Measurements from ENCODE around the gene MAP1S. TPM values are rescaled to one million over a fixed set of nuclear protein-coding genes. Genes with fewer than 3 reads are reported as not detected.

Gene MAP1S
- total RNA-seq, 6 experiments from 2014 or later: 11.1 to 31.3 (median 14.9) TPM

GRCh38 chr19:17735410-17735809, 16.1 kb downstream of the MAP1S start:
- intact Hi-C loops (cut with DNase I): no loop called here
- H3K36me3 ChIP-seq: peaks cover 0 to 22% (median 3%) of the 10 kb centered on the region in 4 donors
- no peak overlapping the region for H3K4me3 ChIP-seq
- H3K9me3 ChIP-seq: no peaks in the 10 kb centered on the region
- ATAC-seq: no peak
- no peaks in the 10 kb centered on the region for H3K4me1 ChIP-seq
- TF ChIP-seq POLR2A (IDR thresholded peaks at IDR 0.05): no peak
- H3K27me3 ChIP-seq: no peaks in the 10 kb centered on the region
- no peak for DNase-seq
- WGBS (ENCODE audit: insufficient coverage, low coverage, low lambda C conversion rate, missing lambda C conversion rate): 90% methylated on average over 2 of the region's 5 CpGs
- no peak overlapping the region for H3K27ac ChIP-seq

GRCh38 chr19:17737690-17738153, 18.4 kb downstream of the MAP1S start:
- Histone ChIP-seq H3K4me1 (no peaks in the 10 kb centered on the region), H3K27ac (no peak overlapping the region), H3K4me3 (no peak overlapping the region), H3K36me3 (peaks cover 0 to 18% (median 3%) of the 10 kb centered on the region in 4 donors), H3K27me3 (no peaks in the 10 kb centered on the region), H3K9me3 (no peaks in the 10 kb centered on the region)
- intact Hi-C loops (cut with DNase I): no loop called here
- no peak for TF ChIP-seq CTCF (IDR thresholded peaks at IDR 0.05)
- TF ChIP-seq POLR2A (IDR thresholded peaks at IDR 0.05): no peak
- no peak for DNase-seq
- WGBS (ENCODE audit: insufficient coverage, low coverage, low lambda C conversion rate, missing lambda C conversion rate): 89% methylated on average over 7 of the region's 7 CpGs
- no peak for ATAC-seq

GRCh38 chr19:17739121-17739875, 20.0 kb downstream of the MAP1S start:
- DNase-seq: no peak
- peak; percentile 9 to 49 (median 48) for ATAC-seq
- H3K4me3 ChIP-seq: no peak overlapping the region
- 71% methylated on average over 9 of the region's 18 CpGs for WGBS (ENCODE audit: insufficient coverage, low coverage, low lambda C conversion rate, missing lambda C conversion rate)
- no peaks in the 10 kb centered on the region for H3K4me1 ChIP-seq
- no peaks in the 10 kb centered on the region for H3K9me3 ChIP-seq
- H3K27ac ChIP-seq: no peak overlapping the region
- intact Hi-C loops (cut with DNase I): no loop called here
- TF ChIP-seq POLR2A (IDR thresholded peaks at IDR 0.05) (no peak), CTCF (IDR thresholded peaks at IDR 0.05) (no peak)
- peaks cover 0 to 10% (median 0%) of the 10 kb centered on the region in 4 donors for H3K36me3 ChIP-seq
- H3K27me3 ChIP-seq: no peaks in the 10 kb centered on the region

- Histone ChIP-seq H3K36me3 (peaks cover 0 to 2% (median 0%) of the 10 kb centered on the region in 4 donors), H3K27ac (no peak overlapping the region), H3K27me3 (no peaks in the 10 kb centered on the region), H3K9me3 (no peaks in the 10 kb centered on the region), H3K4me1 (no peaks in the 10 kb centered on the region), H3K4me3 (no peak overlapping the region)
- TF ChIP-seq CTCF (IDR thresholded peaks at IDR 0.05) (no peak), POLR2A (IDR thresholded peaks at IDR 0.05) (no peak)
- 78% methylated on average over 2 of the region's 2 CpGs for WGBS (ENCODE audit: insufficient coverage, low coverage, low lambda C conversion rate, missing lambda C conversion rate)
- intact Hi-C loops (cut with DNase I): no loop called here
- ATAC-seq: no peak
- no peak for DNase-seq
These were observed 22.2 kb downstream of the MAP1S start for GRCh38 chr19:17741456-17741855.

GRCh38 chr19:17743874-17744580, 24.7 kb downstream of the MAP1S start:
- WGBS (ENCODE audit: insufficient coverage, low coverage, low lambda C conversion rate, missing lambda C conversion rate): 80% methylated on average over 2 of the region's 6 CpGs
- intact Hi-C loops (cut with DNase I): no loop called here
- TF ChIP-seq CTCF (IDR thresholded peaks at IDR 0.05) (no peak), POLR2A (IDR thresholded peaks at IDR 0.05) (no peak)
- no peaks in the 10 kb centered on the region for H3K9me3 ChIP-seq
- ATAC-seq: no peak
- H3K4me3 ChIP-seq: no peak overlapping the region
- no peaks in the 10 kb centered on the region for H3K27me3 ChIP-seq
- H3K27ac ChIP-seq: no peak overlapping the region
- H3K36me3 ChIP-seq: no peaks in the 10 kb centered on the region
- no peak for DNase-seq
- no peaks in the 10 kb centered on the region for H3K4me1 ChIP-seq

All from right lobe of liver (tissue), 6 donors.